ENCODE data around the gene ASIC3. TPM values are rescaled to one million over a fixed set of nuclear protein-coding genes. Genes with fewer than 3 reads are reported as not detected.
A peak's percentile ranks its signal among the peaks of the same experiment; 100 is the strongest.

Gene ASIC3
- total and polyA plus RNA-seq, 2 donors (not counting 3 experiments of a cell fraction or from before 2014, with no cell fraction given), result 0.69 to 0.70 TPM

DNA sequence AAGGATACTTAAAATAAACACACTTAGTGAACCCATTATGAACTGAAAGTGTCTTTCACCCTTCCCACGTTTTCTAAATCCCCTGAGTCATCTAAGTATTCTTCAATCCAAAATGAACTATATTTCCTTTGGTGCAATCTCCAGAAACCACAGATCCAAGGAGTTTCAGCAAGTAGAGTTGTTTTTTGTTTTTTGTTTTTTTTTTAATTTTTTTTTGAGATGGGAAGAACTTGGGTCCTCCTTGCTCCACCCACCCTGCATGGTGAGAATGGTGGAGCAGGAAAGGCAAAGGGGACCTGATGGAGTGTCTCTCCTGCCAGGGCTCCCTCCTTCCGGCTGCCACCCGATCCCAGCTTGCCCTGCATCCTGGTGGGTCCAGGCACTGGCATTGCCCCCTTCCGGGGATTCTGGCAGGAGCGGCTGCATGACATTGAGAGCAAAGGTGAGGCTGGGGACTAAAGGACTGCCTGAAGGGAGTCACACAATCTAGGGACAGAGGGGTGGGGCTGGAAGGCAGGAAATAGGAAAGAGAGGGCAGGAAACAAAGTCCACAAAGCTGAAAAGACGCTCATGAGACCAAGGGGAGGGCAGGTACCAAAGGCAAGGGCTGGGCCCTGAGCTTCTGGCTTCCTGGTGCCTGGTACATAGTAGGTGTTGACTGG, 36.2 kb upstream of the ASIC3 start:
- H3K27me3 ChIP-seq (ENCODE audit: control insufficient read depth in 2 of 2, insufficient read depth in 2 of 2, low read length in 2 of 2), result no peaks in the 10 kb centered on the region
- H2AFZ ChIP-seq (ENCODE audit: low read depth, low read length), result no peak overlapping the region
- no peak overlapping the region for H3K4me3 ChIP-seq (replicated peaks in 1 of 3; ENCODE audit: insufficient read depth in 1 of 3, low read depth in 1 of 3, low read length in 3 of 3)
- FAIRE-seq (peak; percentile 40), DNase-seq (ENCODE audit: low read depth, low spot score) (no peak)
- BruUV-seq (replicated peaks), result no TSS peak
- TF ChIP-seq POLR2AphosphoS5 (IDR thresholded peaks at IDR 0.05; ENCODE audit: insufficient read depth, low read depth, low read length) (no peak), FOS (IDR thresholded peaks at IDR 0.05; ENCODE audit: borderline replicate concordance, insufficient read depth, low read length) (no peak), POLR2A (IDR thresholded peaks at IDR 0.05; ENCODE audit: low read depth, low read length) (no peak), MYC (IDR thresholded peaks at IDR 0.05; ENCODE audit: low read depth, low read length) (no peak), EZH2 (IDR thresholded peaks at IDR 0.05; ENCODE audit: borderline replicate concordance, low read depth, low read length, severe bottlenecking) (no peak)
- TF ChIP-seq, protein P1, sequence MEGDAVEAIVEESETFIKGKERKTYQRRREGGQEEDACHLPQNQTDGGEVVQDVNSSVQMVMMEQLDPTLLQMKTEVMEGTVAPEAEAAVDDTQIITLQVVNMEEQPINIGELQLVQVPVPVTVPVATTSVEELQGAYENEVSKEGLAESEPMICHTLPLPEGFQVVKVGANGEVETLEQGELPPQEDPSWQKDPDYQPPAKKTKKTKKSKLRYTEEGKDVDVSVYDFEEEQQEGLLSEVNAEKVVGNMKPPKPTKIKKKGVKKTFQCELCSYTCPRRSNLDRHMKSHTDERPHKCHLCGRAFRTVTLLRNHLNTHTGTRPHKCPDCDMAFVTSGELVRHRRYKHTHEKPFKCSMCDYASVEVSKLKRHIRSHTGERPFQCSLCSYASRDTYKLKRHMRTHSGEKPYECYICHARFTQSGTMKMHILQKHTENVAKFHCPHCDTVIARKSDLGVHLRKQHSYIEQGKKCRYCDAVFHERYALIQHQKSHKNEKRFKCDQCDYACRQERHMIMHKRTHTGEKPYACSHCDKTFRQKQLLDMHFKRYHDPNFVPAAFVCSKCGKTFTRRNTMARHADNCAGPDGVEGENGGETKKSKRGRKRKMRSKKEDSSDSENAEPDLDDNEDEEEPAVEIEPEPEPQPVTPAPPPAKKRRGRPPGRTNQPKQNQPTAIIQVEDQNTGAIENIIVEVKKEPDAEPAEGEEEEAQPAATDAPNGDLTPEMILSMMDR (IDR thresholded peaks at IDR 0.05; ENCODE audit: extremely low read depth in 1 of 2, insufficient read depth in 1 of 2, low read depth in 1 of 2, low read length in 2 of 2), result no peak
- no peaks in the 10 kb centered on the region for H4K20me1 ChIP-seq (replicated peaks; ENCODE audit: control insufficient read depth, extremely low read depth, insufficient read depth, low read length)
- ChIA-PET CTCF (interaction anchor here (0.6 to 9.4 kb wide), 9 partner anchors 8 to 135 kb away, joined by 3 to 107 read pairs (median 18); partner anchors contain the start of genes ATG9B and NOS3), POLR2A (no interaction called here)
- no peak overlapping the region for H3K4me2 ChIP-seq (ENCODE audit: insufficient read depth, low read length)
- no peak overlapping the region for H3K27ac ChIP-seq (ENCODE audit: insufficient read depth, low read depth, low read length)
- no peak overlapping the region for H3K9ac ChIP-seq (replicated peaks; ENCODE audit: extremely low read depth, insufficient read depth, low read length)
- peaks cover 0 to 21% of the 10 kb centered on the region in 2 experiments for H3K36me3 ChIP-seq (ENCODE audit: control insufficient read depth in 2 of 2, extremely low read depth in 1 of 2, insufficient read depth in 2 of 2, low read length in 2 of 2)
- no peaks in the 10 kb centered on the region for H3K79me2 ChIP-seq (ENCODE audit: control insufficient read depth, insufficient read depth, low read length)
- H3K9me3 ChIP-seq (replicated peaks; ENCODE audit: control insufficient read depth, insufficient read depth, low read length), result no peaks in the 10 kb centered on the region
- dilution Hi-C loops (cut with MboI; ENCODE audit: extremely low pct_ligation_motif_present, low sequenced_read_pairs) (no loop called here), intact Hi-C loops (cut with micrococcal nuclease) (loop anchor here (1.0 kb wide), 1 partner anchor 99 kb away; no protein-coding TSS in a partner anchor)
- peaks cover 25% of the 10 kb centered on the region for H3K4me1 ChIP-seq (ENCODE audit: control insufficient read depth, extremely low read depth, insufficient read depth, low read length)
- no peaks in the 10 kb centered on the region for H3K9me1 ChIP-seq (replicated peaks; ENCODE audit: control insufficient read depth, extremely low read depth, insufficient read depth, low read length)

Data from endothelial cell of umbilical vein (primary cell).